ENCODE results near the gene ITGA1.

The ITGA1 gene

GRCh38 chr5:52920929-52921328, 133.2 kb downstream of the ITGA1 start:
- Histone ChIP-seq H2AFZ (ENCODE audit: low read length) (no peak overlapping the region), H4K20me1 (ENCODE audit: insufficient read depth, low read length, poor library complexity, severe bottlenecking) (no peaks in the 10 kb centered on the region), H3K9me2 (replicated peaks; ENCODE audit: low read depth, low read length) (no peaks in the 10 kb centered on the region), H3F3A (ENCODE audit: low read depth) (no peaks in the 10 kb centered on the region), H3K79me2 (ENCODE audit: insufficient read depth, low read length) (no peaks in the 10 kb centered on the region), H3K9ac (ENCODE audit: low read depth, low read length, poor library complexity, severe bottlenecking) (no peak overlapping the region), H3K36me3 (ENCODE audit: insufficient read depth, low read length) (no peaks in the 10 kb centered on the region), H3K27me3 (ENCODE audit: insufficient read depth, low read length, poor library complexity, severe bottlenecking) (no peaks in the 10 kb centered on the region), H3K9me3 (ENCODE audit: insufficient read depth, low read depth, low read length) (no peaks in the 10 kb centered on the region), H3K4me1 (ENCODE audit: insufficient read depth, low read length, poor library complexity, severe bottlenecking) (peaks cover 19% of the 10 kb centered on the region), H3K4me2 (ENCODE audit: low read depth, low read length, poor library complexity, severe bottlenecking) (no peak overlapping the region), H3K4me3 (ENCODE audit: low read length, poor library complexity, severe bottlenecking) (no peak overlapping the region)
- no peak for TF ChIP-seq EZH2phosphoT487 (IDR thresholded peaks at IDR 0.05; ENCODE audit: borderline replicate concordance)
- TF ChIP-seq CTCF (conservative IDR thresholded peaks at IDR 0.05; ENCODE audit: low read length) = no peak

- no peaks in the 10 kb centered on the region for H3F3A ChIP-seq (ENCODE audit: low read depth)
- no peaks in the 10 kb centered on the region for H3K27me3 ChIP-seq (ENCODE audit: insufficient read depth, low read length, poor library complexity, severe bottlenecking)
- no peak overlapping the region for H3K9ac ChIP-seq (ENCODE audit: low read depth, low read length, poor library complexity, severe bottlenecking)
- no peaks in the 10 kb centered on the region for H3K36me3 ChIP-seq (ENCODE audit: insufficient read depth, low read length)
- H3K4me3 ChIP-seq (ENCODE audit: low read length, poor library complexity, severe bottlenecking) = no peak overlapping the region
- H3K9me2 ChIP-seq (replicated peaks; ENCODE audit: low read depth, low read length) = no peaks in the 10 kb centered on the region
- H3K4me2 ChIP-seq (ENCODE audit: low read depth, low read length, poor library complexity, severe bottlenecking) = no peak overlapping the region
- H2AFZ ChIP-seq (ENCODE audit: low read length) = no peak overlapping the region
- peaks cover 19% of the 10 kb centered on the region for H3K4me1 ChIP-seq (ENCODE audit: insufficient read depth, low read length, poor library complexity, severe bottlenecking)
- no peaks in the 10 kb centered on the region for H3K9me3 ChIP-seq (ENCODE audit: insufficient read depth, low read depth, low read length)
- TF ChIP-seq CTCF (conservative IDR thresholded peaks at IDR 0.05; ENCODE audit: low read length) (no peak), EZH2phosphoT487 (IDR thresholded peaks at IDR 0.05; ENCODE audit: borderline replicate concordance) (no peak)
- H4K20me1 ChIP-seq (ENCODE audit: insufficient read depth, low read length, poor library complexity, severe bottlenecking) = no peaks in the 10 kb centered on the region
- no peaks in the 10 kb centered on the region for H3K79me2 ChIP-seq (ENCODE audit: insufficient read depth, low read length)
Measured at GRCh38 chr5:52922384-52922783, 134.7 kb downstream of the ITGA1 start.

- peak overlapping the region; percentile 52 for H3K4me2 ChIP-seq (ENCODE audit: low read depth, low read length, poor library complexity, severe bottlenecking)
- H3K79me2 ChIP-seq (ENCODE audit: insufficient read depth, low read length) = no peaks in the 10 kb centered on the region
- no peaks in the 10 kb centered on the region for H3K9me3 ChIP-seq (ENCODE audit: insufficient read depth, low read depth, low read length)
Measured at GRCh38 chr5:52924456-52924855, 136.7 kb downstream of the ITGA1 start.

More at GRCh38 chr5:52924456-52924855, 136.7 kb downstream of the ITGA1 start:
- Histone ChIP-seq H3F3A (ENCODE audit: low read depth) (no peaks in the 10 kb centered on the region), H3K36me3 (ENCODE audit: insufficient read depth, low read length) (no peaks in the 10 kb centered on the region), H4K20me1 (ENCODE audit: insufficient read depth, low read length, poor library complexity, severe bottlenecking) (no peaks in the 10 kb centered on the region), H3K27me3 (ENCODE audit: insufficient read depth, low read length, poor library complexity, severe bottlenecking) (no peaks in the 10 kb centered on the region), H3K9me2 (replicated peaks; ENCODE audit: low read depth, low read length) (no peaks in the 10 kb centered on the region), H3K9ac (ENCODE audit: low read depth, low read length, poor library complexity, severe bottlenecking) (no peak overlapping the region), H2AFZ (ENCODE audit: low read length) (no peak overlapping the region; the same call in 1 of the 2 replicates), H3K4me1 (ENCODE audit: insufficient read depth, low read length, poor library complexity, severe bottlenecking) (peaks cover 23% of the 10 kb centered on the region), H3K4me3 (ENCODE audit: low read length, poor library complexity, severe bottlenecking) (peak overlapping the region; percentile 16)
- TF ChIP-seq CTCF (conservative IDR thresholded peaks at IDR 0.05; ENCODE audit: low read length) (no peak), EZH2phosphoT487 (IDR thresholded peaks at IDR 0.05; ENCODE audit: borderline replicate concordance) (no peak)

Data from Loucy (cell line).